ENCODE results near the gene KCTD17. TPM values are rescaled to one million over a fixed set of nuclear protein-coding genes. Genes with fewer than 3 reads are reported as not detected.
A peak's percentile ranks its signal among the peaks of the same experiment; 100 is the strongest.

KCTD17 gene
- total RNA-seq, 6 experiments from 2014 or later, result 39.8 to 46.4 (median 43.3) TPM

DNA sequence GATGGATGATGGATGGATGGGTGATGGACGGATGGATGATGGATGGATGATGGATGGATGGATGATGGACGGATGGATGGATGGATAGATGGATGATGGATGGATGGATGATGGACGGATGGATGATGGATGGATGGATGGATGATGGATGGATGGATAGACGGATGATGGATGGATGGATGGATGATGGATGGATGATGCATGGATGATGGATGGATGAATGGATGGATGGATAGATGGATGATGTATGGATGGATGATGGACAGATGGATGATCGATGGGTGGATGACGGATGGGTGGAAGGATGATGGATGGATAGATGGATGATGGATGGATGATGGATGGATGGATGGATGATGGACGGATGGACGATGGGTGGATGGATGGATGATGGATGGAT, 21.1 kb downstream of the KCTD17 start:
- Mint-ChIP-seq H3K4me3 (no peak overlapping the region), H3K4me1 (ENCODE audit: low read depth) (no peaks in the 10 kb centered on the region), H3K27me3 (ENCODE audit: insufficient read depth) (peaks cover 20% of the 10 kb centered on the region), H3K36me3 (ENCODE audit: low read depth) (no peaks in the 10 kb centered on the region), H3K27ac (no peak overlapping the region), H3K9me3 (no peaks in the 10 kb centered on the region)
- TF ChIP-seq, protein P1, sequence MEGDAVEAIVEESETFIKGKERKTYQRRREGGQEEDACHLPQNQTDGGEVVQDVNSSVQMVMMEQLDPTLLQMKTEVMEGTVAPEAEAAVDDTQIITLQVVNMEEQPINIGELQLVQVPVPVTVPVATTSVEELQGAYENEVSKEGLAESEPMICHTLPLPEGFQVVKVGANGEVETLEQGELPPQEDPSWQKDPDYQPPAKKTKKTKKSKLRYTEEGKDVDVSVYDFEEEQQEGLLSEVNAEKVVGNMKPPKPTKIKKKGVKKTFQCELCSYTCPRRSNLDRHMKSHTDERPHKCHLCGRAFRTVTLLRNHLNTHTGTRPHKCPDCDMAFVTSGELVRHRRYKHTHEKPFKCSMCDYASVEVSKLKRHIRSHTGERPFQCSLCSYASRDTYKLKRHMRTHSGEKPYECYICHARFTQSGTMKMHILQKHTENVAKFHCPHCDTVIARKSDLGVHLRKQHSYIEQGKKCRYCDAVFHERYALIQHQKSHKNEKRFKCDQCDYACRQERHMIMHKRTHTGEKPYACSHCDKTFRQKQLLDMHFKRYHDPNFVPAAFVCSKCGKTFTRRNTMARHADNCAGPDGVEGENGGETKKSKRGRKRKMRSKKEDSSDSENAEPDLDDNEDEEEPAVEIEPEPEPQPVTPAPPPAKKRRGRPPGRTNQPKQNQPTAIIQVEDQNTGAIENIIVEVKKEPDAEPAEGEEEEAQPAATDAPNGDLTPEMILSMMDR (IDR thresholded peaks at IDR 0.05), result no peak
- no peak for DNase-seq

DNA sequence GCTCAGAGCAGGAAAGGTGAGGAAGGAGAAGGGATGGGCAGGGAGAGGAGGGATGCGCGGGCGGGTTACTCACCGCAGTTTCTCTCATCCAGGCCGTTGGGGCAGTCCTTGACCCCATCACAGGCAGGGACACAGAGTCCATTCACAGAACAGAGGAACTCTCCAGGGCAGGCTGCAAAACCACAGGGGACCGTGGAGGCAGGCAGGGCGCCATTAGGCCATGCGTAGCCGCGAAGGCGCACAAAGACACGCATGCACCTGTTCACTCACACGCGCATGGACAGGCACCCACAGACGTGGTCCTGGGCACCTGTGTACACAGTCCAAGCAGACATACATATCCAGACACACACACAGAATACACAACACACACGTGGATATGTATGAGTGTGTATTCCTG, 23.0 kb downstream of the KCTD17 start:
- Mint-ChIP-seq H3K4me3 (no peak overlapping the region), H3K27ac (no peak overlapping the region), H3K9me3 (no peaks in the 10 kb centered on the region), H3K27me3 (ENCODE audit: insufficient read depth) (peaks cover 20% of the 10 kb centered on the region), H3K4me1 (ENCODE audit: low read depth) (peaks cover 11% of the 10 kb centered on the region), H3K36me3 (ENCODE audit: low read depth) (no peaks in the 10 kb centered on the region)
- DNase-seq, result no peak
- TF ChIP-seq, protein P1 (IDR thresholded peaks at IDR 0.05), result no peak

DNA sequence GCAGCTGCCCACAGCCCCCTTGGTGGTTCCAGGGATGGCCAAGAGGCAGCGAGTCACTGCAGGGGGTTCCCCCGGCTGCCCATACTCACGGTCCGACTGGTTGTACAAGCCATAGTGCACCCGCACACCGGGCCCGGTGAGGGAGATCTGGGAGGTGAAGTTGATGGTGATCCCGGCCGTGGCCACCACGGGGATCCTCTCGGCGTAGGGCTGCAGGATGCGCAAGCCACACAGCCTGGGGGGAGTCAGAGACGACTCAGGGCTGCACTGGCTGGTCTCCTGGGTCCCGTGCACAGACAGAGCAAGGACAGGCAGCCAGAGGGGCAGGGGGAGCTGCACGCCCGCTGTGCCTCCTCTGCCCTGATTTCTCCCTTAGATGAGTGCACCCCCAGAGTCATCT, 23.5 kb downstream of the KCTD17 start:
- H3K36me3 Mint-ChIP-seq (ENCODE audit: low read depth), result no peaks in the 10 kb centered on the region
- H3K4me1 Mint-ChIP-seq (ENCODE audit: low read depth), result peaks cover 15% of the 10 kb centered on the region
- TF ChIP-seq, protein P1 (IDR thresholded peaks at IDR 0.05), result no peak
- DNase-seq, result no peak
- peaks cover 18% of the 10 kb centered on the region for H3K27me3 Mint-ChIP-seq (ENCODE audit: insufficient read depth)
- H3K9me3 Mint-ChIP-seq, result no peaks in the 10 kb centered on the region
- no peak overlapping the region for H3K4me3 Mint-ChIP-seq
- H3K27ac Mint-ChIP-seq, result no peak overlapping the region

DNA sequence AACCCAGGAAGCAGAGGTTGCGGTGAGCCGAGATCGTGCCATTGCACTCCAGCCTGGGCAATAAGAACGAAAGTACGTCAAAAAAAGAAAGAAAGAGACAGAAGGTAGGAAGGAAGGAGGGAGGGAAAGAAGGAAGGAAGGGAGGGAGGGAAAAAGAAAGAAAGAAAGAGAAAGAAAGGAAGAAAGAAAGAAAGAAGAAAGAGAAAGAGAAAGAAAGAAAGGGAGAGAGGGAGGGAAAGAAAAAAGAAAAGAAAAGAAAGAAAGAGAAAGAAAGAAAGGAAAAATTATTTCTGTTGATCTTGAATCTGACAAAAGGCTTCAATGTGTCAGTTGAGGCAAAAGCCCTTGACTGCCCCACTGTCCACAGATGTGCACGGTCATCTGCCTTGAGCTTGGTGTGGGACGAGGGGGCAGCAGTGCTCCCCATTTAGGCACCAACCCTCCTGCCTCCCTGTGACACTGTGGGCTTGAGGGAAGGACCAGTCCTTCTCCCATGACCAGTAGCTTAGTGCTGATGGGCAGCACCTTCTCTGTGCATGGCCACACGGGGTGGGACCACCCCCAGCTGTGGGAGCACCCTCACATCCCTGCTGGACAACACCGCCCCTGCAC, 24.4 kb downstream of the KCTD17 start:
- peaks cover 17% of the 10 kb centered on the region for H3K27me3 Mint-ChIP-seq (ENCODE audit: insufficient read depth)
- no peak overlapping the region for H3K4me3 Mint-ChIP-seq
- no peaks in the 10 kb centered on the region for H3K36me3 Mint-ChIP-seq (ENCODE audit: low read depth)
- H3K27ac Mint-ChIP-seq, result no peak overlapping the region
- H3K9me3 Mint-ChIP-seq, result no peaks in the 10 kb centered on the region
- DNase-seq, result no peak
- peaks cover 15% of the 10 kb centered on the region for H3K4me1 Mint-ChIP-seq (ENCODE audit: low read depth)
- TF ChIP-seq, protein P1 (IDR thresholded peaks at IDR 0.05), result no peak

DNA sequence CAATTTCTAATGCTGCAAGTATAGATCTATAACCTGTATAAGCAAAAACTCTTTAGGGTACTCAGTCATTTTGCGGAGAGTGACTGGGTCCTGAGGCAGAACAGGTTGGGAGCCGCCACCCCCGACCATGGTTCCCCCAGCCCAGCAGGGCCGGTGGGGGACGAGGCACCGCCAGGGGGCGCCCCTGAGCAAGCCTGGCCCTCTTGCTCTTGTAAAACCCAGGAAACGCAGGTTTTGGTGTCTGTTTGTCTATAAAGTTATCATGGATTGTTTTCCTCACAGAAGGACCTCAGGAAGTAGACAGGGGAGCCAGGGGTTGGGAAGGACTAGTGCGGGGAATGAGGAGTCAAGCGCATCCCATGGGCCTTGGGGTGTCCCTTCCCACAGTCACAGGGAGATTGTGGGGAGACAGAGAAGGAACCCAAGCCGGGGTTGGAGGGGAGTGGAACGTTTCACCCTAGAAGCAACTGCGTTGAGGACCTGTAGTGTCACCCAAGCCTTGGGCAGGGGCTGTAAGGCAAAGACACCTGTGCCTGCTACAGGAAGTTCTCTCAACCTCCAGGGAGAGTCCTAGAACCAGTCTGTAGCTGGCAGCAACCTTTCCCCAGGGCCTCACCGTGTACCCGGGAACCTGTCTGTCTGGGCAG, 26.4 kb downstream of the KCTD17 start:
- TF ChIP-seq, protein P1 (IDR thresholded peaks at IDR 0.05), result peak; percentile 99
- Mint-ChIP-seq H3K9me3 (no peaks in the 10 kb centered on the region), H3K36me3 (ENCODE audit: low read depth) (no peaks in the 10 kb centered on the region), H3K27me3 (ENCODE audit: insufficient read depth) (peaks cover 25% of the 10 kb centered on the region), H3K27ac (no peak overlapping the region), H3K4me3 (no peak overlapping the region), H3K4me1 (ENCODE audit: low read depth) (peaks cover 15% of the 10 kb centered on the region)
- peak; percentile 7 for DNase-seq
